Mesendoderm (in vitro differentiated cells): ENCODE results near the gene SPDYC.
"Not testable (repeated sequence)": the region's sequence is repeated elsewhere in the genome, so short reads cannot be mapped to it uniquely, and the experiment has no call there.

Experiments used
- DNase-seq: peaks from one replicate; pipeline ENCODE4 v3.0.0; 2013
- H2AK5ac ChIP-seq: 2 replicates; pipeline ENCODE4 v1.6.1; 2013; ENCODE audit warnings: low read length, inconsistent platforms
- H2BK120ac ChIP-seq: 2 replicates; pipeline ENCODE4 v1.6.1; 2013; ENCODE audit warnings: low read depth, mild to moderate bottlenecking, low read length, moderate library complexity, mixed read lengths
- H2BK15ac ChIP-seq: replicated peaks from 2 replicates; pipeline ENCODE4 v1.6.1; 2013; ENCODE audit warnings: low read depth, mild to moderate bottlenecking, moderate library complexity
- H2BK5ac ChIP-seq: 2 replicates; pipeline ENCODE4 v1.6.1; 2013; ENCODE audit warnings: low read length, inconsistent platforms
- H3K18ac ChIP-seq: 2 replicates; pipeline ENCODE4 v1.6.1; 2013; ENCODE audit warnings: mild to moderate bottlenecking, low read length, mixed read lengths
- H3K23ac ChIP-seq: one replicate; pipeline ENCODE4 v1.6.1; 2013; ENCODE audit warnings: low read length
- H3K27ac ChIP-seq: 2 replicates; pipeline ENCODE4 v1.5.1; 2013; ENCODE audit warnings: low read depth, mild to moderate bottlenecking, inconsistent platforms, low read length, moderate library complexity
- H3K27me3 ChIP-seq: 2 replicates; pipeline ENCODE4 v1.6.1; 2013; ENCODE audit warnings: low read length, control low read depth, mild to moderate bottlenecking, inconsistent platforms; ENCODE audit not compliant: insufficient read depth, poor library complexity
- H3K36me3 ChIP-seq: 2 replicates; pipeline ENCODE4 v1.6.1; 2013; ENCODE audit warnings: low read length, inconsistent platforms; ENCODE audit not compliant: control insufficient read depth, insufficient read depth
- H3K4ac ChIP-seq: one replicate; pipeline ENCODE4 v1.6.1; 2013; ENCODE audit warnings: low read depth, mild to moderate bottlenecking, low read length, moderate library complexity
- H3K4me1 ChIP-seq: 2 replicates; pipeline ENCODE4 v1.6.1; 2013; ENCODE audit warnings: low read depth, low read length, inconsistent platforms; ENCODE audit not compliant: control insufficient read depth
- H3K4me2 ChIP-seq: 2 replicates; pipeline ENCODE4 v1.6.1; 2013; ENCODE audit warnings: low read length
- H3K4me3 ChIP-seq: 2 replicates; pipeline ENCODE4 v1.5.1; 2013; ENCODE audit warnings: mild to moderate bottlenecking, low read length
- H3K56ac ChIP-seq: one replicate; pipeline ENCODE4 v1.6.1; 2013; ENCODE audit warnings: low read length
- H3K79me1 ChIP-seq: 2 replicates; pipeline ENCODE4 v1.6.1; 2013; ENCODE audit warnings: low read length, inconsistent platforms
- H3K79me2 ChIP-seq: 2 replicates; pipeline ENCODE4 v1.6.1; 2013; ENCODE audit warnings: mild to moderate bottlenecking, low read length; ENCODE audit not compliant: control insufficient read depth, insufficient read depth
- H3K9ac ChIP-seq: 2 replicates; pipeline ENCODE4 v1.6.1; 2013; ENCODE audit warnings: low read length, inconsistent platforms
- H4K5ac ChIP-seq: one replicate; pipeline ENCODE4 v1.6.1; 2013; ENCODE audit warnings: low read length
- H4K8ac ChIP-seq: one replicate; pipeline ENCODE4 v1.6.1; 2013; ENCODE audit warnings: low read depth, mild to moderate bottlenecking, control low read depth, low read length, moderate library complexity
- WGBS: extraction: QIAGEN DNeasy Blood & Tissue Kit; methylation state at CpG from one replicate; pipeline ENCODE4 v1.1.7; 2013; ENCODE audit warnings: low lambda C conversion rate, missing lambda C conversion rate; ENCODE audit not compliant: insufficient coverage; ENCODE audit errors: extremely low coverage; 5-methylcytosine and 5-hydroxymethylcytosine counted together

SPDYC gene

GRCh38 chr11:65167656-65168055, 2.4 kb upstream of the SPDYC start:
- Histone ChIP-seq H2BK5ac (no peak overlapping the region), H3K27me3 (no peaks in the 10 kb centered on the region), H4K5ac (no peak overlapping the region), H3K23ac (no peak overlapping the region), H3K56ac (no peak overlapping the region), H2AK5ac (no peak overlapping the region), H3K36me3 (no peaks in the 10 kb centered on the region), H2BK120ac (no peak overlapping the region), H3K4me2 (no peak overlapping the region), H3K18ac (no peak overlapping the region), H3K4ac (no peak overlapping the region), H3K4me3 (no peak overlapping the region), H3K79me2 (no peaks in the 10 kb centered on the region), H3K27ac (no peak overlapping the region), H2BK15ac (no peak overlapping the region), H3K9ac (no peak overlapping the region), H3K4me1 (no peaks in the 10 kb centered on the region), H4K8ac (no peak overlapping the region), H3K79me1 (no peaks in the 10 kb centered on the region)
- WGBS, result no CpG with 5 or more reads among the region's 3 CpGs
- no peak for DNase-seq

DNA sequence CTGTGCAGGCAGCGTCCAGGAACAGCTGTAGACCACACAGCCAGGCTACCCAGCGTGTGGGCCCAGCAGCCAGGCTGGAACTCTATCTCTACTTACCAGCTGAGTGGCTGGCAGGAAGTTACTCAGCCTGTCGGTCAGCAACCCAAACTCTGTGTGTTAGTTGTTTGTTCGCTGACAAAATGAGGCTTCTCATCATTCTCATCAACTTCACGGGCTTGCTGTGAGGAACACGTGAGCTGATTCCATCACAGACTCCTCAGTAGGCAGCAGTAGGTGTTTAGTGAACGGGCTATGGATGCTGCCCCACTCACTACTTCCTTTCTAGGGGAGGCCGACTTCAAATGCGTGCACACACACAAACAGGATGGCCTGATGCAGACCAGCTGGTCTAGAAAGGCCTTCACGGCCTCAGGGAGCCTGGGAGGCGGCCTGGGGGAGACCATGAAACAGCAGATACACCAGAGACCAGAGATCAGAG, 830 bp upstream of the SPDYC start:
- Histone ChIP-seq H3K23ac (no peak overlapping the region), H3K4me1 (no peaks in the 10 kb centered on the region), H2BK5ac (no peak overlapping the region), H3K18ac (no peak overlapping the region), H3K36me3 (no peaks in the 10 kb centered on the region), H3K4ac (no peak overlapping the region), H3K27ac (no peak overlapping the region), H3K56ac (no peak overlapping the region), H3K27me3 (no peaks in the 10 kb centered on the region), H4K5ac (no peak overlapping the region), H3K9ac (no peak overlapping the region), H3K4me2 (no peak overlapping the region), H2BK120ac (no peak overlapping the region), H3K79me2 (no peaks in the 10 kb centered on the region), H3K79me1 (no peaks in the 10 kb centered on the region), H2AK5ac (no peak overlapping the region), H3K4me3 (no peak overlapping the region), H2BK15ac (no peak overlapping the region), H4K8ac (no peak overlapping the region)
- no CpG with 5 or more reads among the region's 11 CpGs for WGBS
- no peak for DNase-seq

DNA sequence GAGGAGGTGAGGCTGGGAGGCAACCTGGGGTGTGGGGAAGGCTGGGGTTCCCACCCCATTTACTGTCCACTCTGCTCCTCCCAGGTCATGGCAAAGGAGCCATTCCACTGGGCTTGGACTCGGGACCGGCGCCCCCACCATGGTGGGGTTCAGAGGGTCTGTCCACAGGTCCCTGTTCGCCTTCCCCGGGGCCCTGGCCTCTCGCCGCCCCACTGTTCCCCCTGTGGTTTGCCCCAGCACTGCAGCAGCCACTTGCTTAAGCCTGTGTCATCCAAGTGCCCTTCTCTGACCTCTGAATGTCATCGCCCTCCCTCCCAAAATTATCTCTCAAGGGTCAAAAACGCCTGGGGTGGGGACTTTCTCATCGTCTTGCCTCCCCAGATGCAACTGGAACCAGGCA, 2.6 kb downstream of the SPDYC start:
- no peaks in the 10 kb centered on the region for H3K79me1 ChIP-seq
- no CpG with 5 or more reads among the region's 10 CpGs for WGBS
- no peak overlapping the region for H2BK5ac ChIP-seq
- no peak overlapping the region for H4K8ac ChIP-seq
- H3K36me3 ChIP-seq, result no peaks in the 10 kb centered on the region
- no peaks in the 10 kb centered on the region for H3K4me1 ChIP-seq
- no peak overlapping the region for H2AK5ac ChIP-seq
- no peak overlapping the region for H3K27ac ChIP-seq
- H3K4me3 ChIP-seq, result no peak overlapping the region
- no peak overlapping the region for H3K4ac ChIP-seq
- H3K18ac ChIP-seq, result no peak overlapping the region
- no peak overlapping the region for H2BK120ac ChIP-seq
- H3K27me3 ChIP-seq, result no peaks in the 10 kb centered on the region
- DNase-seq, result no peak
- H2BK15ac ChIP-seq, result no peak overlapping the region
- no peak overlapping the region for H3K9ac ChIP-seq
- H3K56ac ChIP-seq, result no peak overlapping the region
- no peaks in the 10 kb centered on the region for H3K79me2 ChIP-seq
- no peak overlapping the region for H3K23ac ChIP-seq
- H4K5ac ChIP-seq, result no peak overlapping the region
- H3K4me2 ChIP-seq, result no peak overlapping the region

DNA sequence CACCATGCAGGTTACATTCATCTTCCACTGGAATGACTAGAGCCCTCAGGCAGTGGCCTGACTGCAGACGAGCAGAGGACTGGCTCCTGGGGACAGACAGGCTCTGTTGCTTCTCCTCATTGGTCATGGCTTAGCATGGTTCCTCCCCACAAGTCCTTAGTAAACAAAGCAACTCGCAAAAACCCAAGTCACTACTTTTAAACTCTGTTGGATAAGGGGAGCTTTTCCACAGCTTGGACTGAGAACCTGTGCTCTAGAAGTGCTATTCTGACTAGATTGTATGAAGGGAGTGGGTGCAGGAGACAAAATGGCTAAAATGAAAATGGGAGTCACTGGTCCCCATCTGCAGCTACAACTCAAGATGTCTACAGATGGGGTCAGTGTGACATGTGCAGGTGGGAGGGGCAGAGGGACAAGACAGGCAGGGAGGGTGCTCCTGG, 4.6 kb downstream of the SPDYC start:
- H3K4me3 ChIP-seq, H3K36me3 ChIP-seq, H2BK15ac ChIP-seq, H2AK5ac ChIP-seq, H2BK120ac ChIP-seq, H3K4me2 ChIP-seq, H3K4ac ChIP-seq, H3K79me2 ChIP-seq, H3K18ac ChIP-seq, H3K23ac ChIP-seq, H3K27ac ChIP-seq, H3K56ac ChIP-seq, H4K5ac ChIP-seq, H3K27me3 ChIP-seq, H4K8ac ChIP-seq, H2BK5ac ChIP-seq, H3K79me1 ChIP-seq, H3K9ac ChIP-seq, H3K4me1 ChIP-seq: not testable (repeated sequence)
- WGBS, result no CpG with 5 or more reads among the region's 2 CpGs
- DNase-seq, result peak; percentile 79

DNA sequence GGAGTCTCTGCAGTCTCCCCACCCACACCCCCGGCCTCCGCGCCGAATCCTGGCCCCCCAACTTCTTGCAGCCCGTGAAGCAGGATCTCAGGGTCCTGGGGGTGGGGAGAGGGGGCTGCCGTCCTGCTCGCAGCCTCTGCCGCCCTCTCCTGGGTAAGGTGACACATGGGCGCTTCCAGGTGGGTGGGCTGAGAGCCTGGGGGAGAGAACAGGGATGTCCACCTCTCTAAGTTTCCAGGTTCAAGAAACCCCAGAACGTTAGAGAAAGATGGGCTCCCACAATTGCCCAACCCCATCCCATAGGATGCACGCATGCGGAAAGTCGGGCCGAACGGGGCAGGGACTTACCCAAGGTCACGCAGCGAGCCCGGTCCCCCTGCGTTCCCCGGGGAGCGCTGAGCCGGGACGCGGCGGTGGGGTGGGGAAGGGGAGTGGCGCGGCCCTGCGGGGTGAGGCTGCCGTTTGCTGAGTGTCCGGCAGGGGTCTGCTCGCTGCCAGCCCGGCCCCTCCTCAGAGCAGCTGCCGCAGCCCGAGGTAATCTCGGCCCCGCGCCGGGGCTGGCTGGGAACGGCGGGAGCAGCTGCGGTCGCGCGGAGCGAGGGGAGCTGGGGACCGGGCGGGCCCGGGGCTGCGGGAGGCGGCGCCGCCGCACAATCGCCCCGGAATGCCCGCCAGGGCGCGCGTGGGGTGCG, 11.0 kb downstream of the SPDYC start:
- no peak overlapping the region for H4K5ac ChIP-seq
- H2BK15ac ChIP-seq, result no peak overlapping the region
- H3K9ac ChIP-seq, result peak overlapping the region; percentile 74
- peak overlapping the region; percentile 2 for H2BK5ac ChIP-seq
- H3K79me1 ChIP-seq, result peaks cover 11% of the 10 kb centered on the region
- H3K27ac ChIP-seq, result peak overlapping the region; percentile 94
- peak overlapping the region; percentile 87 for H3K56ac ChIP-seq
- no CpG with 5 or more reads among the region's 60 CpGs for WGBS
- H3K18ac ChIP-seq, result peak overlapping the region; percentile 82
- no peaks in the 10 kb centered on the region for H3K36me3 ChIP-seq
- H2BK120ac ChIP-seq, result peak overlapping the region; percentile 47
- H4K8ac ChIP-seq, result no peak overlapping the region
- peak overlapping the region; percentile 34 for H3K4me3 ChIP-seq
- H3K79me2 ChIP-seq, result peaks cover 4% of the 10 kb centered on the region
- no peaks in the 10 kb centered on the region for H3K27me3 ChIP-seq
- no peak overlapping the region for H2AK5ac ChIP-seq
- H3K23ac ChIP-seq, result no peak overlapping the region
- peaks cover 11% of the 10 kb centered on the region for H3K4me1 ChIP-seq
- peak; percentile 88 for DNase-seq
- peak overlapping the region; percentile 89 for H3K4ac ChIP-seq
- H3K4me2 ChIP-seq, result peak overlapping the region; percentile 41
